AG08396 (cell line): ENCODE measurements around the gene PPT1.

Experiments used
- DNase-seq: peaks from one replicate; pipeline ENCODE4 v3.0.0; 2012; ENCODE audit warnings: low spot score, mixed read lengths

PPT1 gene

GRCh38 chr1:40030528-40031135 lies 66.4 kb downstream of the PPT1 start:
- no peak for DNase-seq

- DNase-seq, result no peak
Measured at GRCh38 chr1:40029608-40030007, 67.4 kb downstream of the PPT1 start.

DNA sequence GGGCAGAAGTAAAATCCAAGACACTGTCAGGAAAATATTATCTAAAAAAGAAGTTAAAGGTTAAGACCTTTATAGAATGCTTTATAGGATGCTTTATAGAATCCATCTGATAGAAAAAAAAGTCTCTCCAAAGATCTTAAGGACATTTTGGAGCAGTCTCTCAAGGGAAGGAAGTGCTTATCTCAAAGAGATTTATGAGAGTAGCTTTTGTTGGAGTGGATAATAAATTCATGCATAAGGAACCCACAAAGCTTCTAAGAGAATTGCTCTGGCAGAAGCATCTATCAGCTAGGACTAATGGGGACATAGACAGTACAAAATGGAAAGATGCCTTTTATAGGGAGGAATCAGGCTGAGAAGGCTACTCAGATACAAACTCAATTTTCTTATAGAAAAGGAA lies 69.4 kb downstream of the PPT1 start:
- DNase-seq, result no peak

DNA sequence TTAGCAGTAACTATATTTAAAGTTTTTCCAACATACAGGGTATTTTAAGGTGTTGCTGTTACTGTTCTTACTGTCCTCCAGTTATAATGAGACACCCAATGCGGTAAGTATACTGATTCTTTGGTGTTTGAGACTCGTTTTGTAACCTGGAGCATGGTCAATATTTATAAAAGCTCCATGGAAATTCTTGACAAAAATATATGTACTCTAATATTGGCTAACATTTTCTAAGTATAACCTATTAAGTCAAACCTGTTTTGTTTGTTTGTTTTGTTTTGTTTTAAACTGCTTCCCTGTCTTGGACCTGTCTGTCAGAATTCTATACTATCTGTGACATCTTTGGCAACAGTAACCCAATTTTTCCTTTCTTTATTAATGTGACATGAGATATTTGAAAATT lies 72.4 kb downstream of the PPT1 start:
- no peak for DNase-seq

DNA sequence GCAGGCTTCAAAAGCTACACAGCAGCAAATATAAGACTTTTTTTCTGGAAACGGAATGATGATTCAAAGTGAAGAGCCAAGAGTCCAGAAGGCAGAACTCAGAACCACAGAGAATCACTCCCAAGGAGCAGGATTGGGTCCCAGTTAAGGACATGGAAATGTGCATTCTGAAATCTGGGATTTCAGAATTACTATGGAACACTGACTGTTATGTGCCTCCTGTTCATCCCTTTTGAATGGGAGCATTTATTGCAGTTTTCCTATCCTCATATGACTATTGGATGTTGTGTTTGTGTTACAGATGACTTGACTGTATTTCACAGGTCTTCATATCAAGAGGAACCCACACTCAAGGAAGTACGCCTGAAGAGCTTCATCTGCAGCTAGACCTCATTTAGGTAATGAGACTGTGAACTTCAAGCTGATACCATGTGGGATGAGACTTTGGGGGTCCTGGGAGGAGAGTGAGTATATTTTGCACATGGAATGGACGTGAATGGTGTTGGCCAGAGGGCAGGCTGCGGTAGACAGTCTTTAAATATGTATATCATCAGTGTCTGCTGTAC lies 73.6 kb downstream of the PPT1 start:
- DNase-seq, result no peak
